Panc1 (cell line): ENCODE measurements around the gene TMEM150A. TPM values are rescaled to one million over a fixed set of nuclear protein-coding genes. Genes with fewer than 3 reads are reported as not detected.
A peak's percentile ranks its signal among the peaks of the same experiment; 100 is the strongest.

Source experiments
- ATAC-seq: fragments of 200-7000 bp; cut with Tn5 transposase; 2 replicates; pipeline ENCODE4 v1.9.1; 2020; ENCODE audit warnings: mild to moderate bottlenecking, moderate library complexity
- BruUV-seq: library from RNA; stranded (reverse); fragments of 400-500 nt; replicated peaks from 2 replicates; lab custom pipeline; 2021; lab: Mats Ljungman, UMichigan
- CTCF ChIA-PET: fragments of 300-600 bp; sonication (Branson Sonifier 250); formaldehyde crosslinking; loops from one replicate; lab custom pipeline; 2022; ENCODE audit warnings: antibody characterized with exemption; lab: Charles Lee
- POLR2A ChIA-PET: fragments of 300-600 bp; sonication (Branson Sonifier 250); formaldehyde crosslinking; loops from one replicate; lab custom pipeline; 2022; ENCODE audit warnings: antibody characterized with exemption; lab: Charles Lee
- DNase-seq: peaks from one replicate; pipeline ENCODE4 v3.0.0-alpha.2; 2010; ENCODE audit warnings: low read depth, low spot score
- H3K27ac ChIP-seq: 2 replicates; pipeline ENCODE4 v1.5.1; 2011; ENCODE audit warnings: mild to moderate bottlenecking, low read length, inconsistent platforms
- H3K27me3 ChIP-seq: fragments of 200-500 bp; sonication (Bioruptor generic); 2 replicates; pipeline ENCODE4 v1.6.0; 2014; ENCODE audit warnings: low read length, inconsistent platforms; ENCODE audit not compliant: control insufficient read depth, insufficient read depth
- H3K36me3 ChIP-seq: fragments of 200-500 bp; sonication (Bioruptor generic); 2 replicates; pipeline ENCODE4 v1.5.1; 2014; ENCODE audit warnings: inconsistent platforms, mild to moderate bottlenecking, low read length, moderate library complexity; ENCODE audit not compliant: control insufficient read depth, insufficient read depth
- H3K4me1 ChIP-seq: 2 replicates; pipeline ENCODE4 v1.5.1; 2011; ENCODE audit warnings: inconsistent platforms, mild to moderate bottlenecking, low read length, moderate library complexity; ENCODE audit not compliant: control insufficient read depth, insufficient read depth
- H3K4me3 ChIP-seq, 2 experiments: 2 replicates each; pipeline ENCODE4 v1.5.1; 2011 to 2012; ENCODE audit warnings: low read depth in 2 of 2, low read length in 2 of 2, mild to moderate bottlenecking in 2 of 2, inconsistent platforms in 1 of 2, moderate library complexity in 1 of 2
- H3K9me3 ChIP-seq: fragments of 200-500 bp; sonication (Bioruptor generic); 2 replicates; pipeline ENCODE4 v1.5.1; 2014; ENCODE audit warnings: low read depth, mild to moderate bottlenecking, inconsistent platforms, low read length, moderate library complexity; ENCODE audit not compliant: control insufficient read depth, insufficient read depth
- CTCF ChIP-seq: fragments of 450-650 bp; IDR thresholded peaks from 2 replicates; pipeline ENCODE4 v1.5.1; 2017; ENCODE audit warnings: mild to moderate bottlenecking
- POLR2AphosphoS5 ChIP-seq: IDR thresholded peaks from 2 replicates; pipeline ENCODE4 v1.6.1; 2012; ENCODE audit warnings: mild to moderate bottlenecking, low read depth, low read length, moderate library complexity
- REST ChIP-seq, 2 experiments: IDR thresholded peaks; 2 replicates each; pipeline ENCODE4 v1.6.1; 2011 to 2012; ENCODE audit warnings: low read depth in 2 of 2, control low read depth in 1 of 2, low read length in 1 of 2, mild to moderate bottlenecking in 1 of 2, moderate library complexity in 1 of 2; ENCODE audit not compliant: insufficient read depth in 1 of 2
- SIN3A ChIP-seq: IDR thresholded peaks from 2 replicates; pipeline ENCODE4 v1.6.1; 2012; ENCODE audit warnings: low read depth, mild to moderate bottlenecking, low read length, moderate library complexity, borderline replicate concordance; ENCODE audit not compliant: insufficient read depth
- TCF7L2 ChIP-seq: IDR thresholded peaks from 2 replicates; pipeline ENCODE4 v1.6.1; 2011; ENCODE audit warnings: mild to moderate bottlenecking, low read depth, low read length, inconsistent platforms
- in situ Hi-C: cut with HindIII; loops from 2 replicates; pipeline ENCODE4 v1.10.0; 2016; ENCODE audit warnings: low sequenced_read_pairs, low pct_unique_long_range_greater_than_20kb
- intact Hi-C: fragments of 100-400 bp; cut with micrococcal nuclease; formaldehyde crosslinking; loops from one replicate; pipeline ENCODE4 v1.10.0; 2022; ENCODE audit not compliant: unreplicated experiment
- total RNA-seq: library from RNA; stranded (reverse); gene quantifications from one replicate; pipeline ENCODE4 v1.2.1, GENCODE V29; 2021; ENCODE audit not compliant: unreplicated experiment

TMEM150A gene
- total RNA-seq, 1 experiment from 2014 or later: 30.4 TPM

- peaks cover 31% of the 10 kb centered on the region for H3K4me1 ChIP-seq
- ATAC-seq (peak; percentile 98), DNase-seq (peak; percentile 95)
- no peaks in the 10 kb centered on the region for H3K27me3 ChIP-seq
- H3K36me3 ChIP-seq: peaks cover 2% of the 10 kb centered on the region; the same call in 1 of the 2 replicates
- CTCF ChIA-PET: no interaction called here
- TF ChIP-seq TCF7L2 (no peak), POLR2AphosphoS5 (peak; percentile 92)
- POLR2A ChIA-PET: interaction anchor here (0.5 to 1.2 kb wide), 5 partner anchors 8 to 229 kb away, joined by 3 to 14 read pairs (median 4); no protein-coding TSS in a partner anchor
- H3K4me3 ChIP-seq: peak within 1 kb of the TSS; percentile 91 to 99
- in situ Hi-C loops (no loop called here), intact Hi-C loops (no loop called here)
- H3K27ac ChIP-seq: peak within 1 kb of the TSS; percentile 96
- no peaks in the 10 kb centered on the region for H3K9me3 ChIP-seq
- BruUV-seq: no TSS peak
These were observed 7.0 kb downstream of the TMEM150A start, which contains the start of gene RNF181 for GRCh38 chr2:85595301-85596025. Gene RNF181 (plus strand): TSS chr2:85595745. CDS start chr2:85595764, 19 bp downstream.

- peaks cover 24% of the 10 kb centered on the region for H3K4me1 ChIP-seq
- no peaks in the 10 kb centered on the region for H3K9me3 ChIP-seq
- no peak for DNase-seq
- H3K27ac ChIP-seq: peak overlapping the region; percentile 96
- TSS peak; percentile 89 for BruUV-seq
- in situ Hi-C loops (no loop called here), intact Hi-C loops (no loop called here)
- ChIA-PET POLR2A (interaction anchor here (0.5 to 1.2 kb wide), 6 partner anchors 8 to 228 kb away, joined by 3 to 14 read pairs (median 4); no protein-coding TSS in a partner anchor), CTCF (no interaction called here)
- H3K27me3 ChIP-seq: no peaks in the 10 kb centered on the region
- H3K36me3 ChIP-seq: peaks cover 2% of the 10 kb centered on the region; the same call in 1 of the 2 replicates
- TF ChIP-seq REST (IDR thresholded peaks at IDR 0.05; ENCODE audit: insufficient read depth in 1 of 2, low read depth in 2 of 2, low read length in 1 of 2): no peak
- TF ChIP-seq POLR2AphosphoS5: no peak
- no peak for TF ChIP-seq TCF7L2
- no peak for TF ChIP-seq CTCF
- TF ChIP-seq SIN3A: no peak
- ATAC-seq: no peak; the same call in 1 of the 2 replicates
- peak overlapping the region; percentile 91 to 99 for H3K4me3 ChIP-seq
These were observed 7.7 kb downstream of the TMEM150A start for GRCh38 chr2:85594715-85595300.
